Central memory CD4-positive, alpha-beta T cell (primary cell): ENCODE data around the gene ZNF518A.
"Not testable (repeated sequence)": the region's sequence is repeated elsewhere in the genome, so short reads cannot be mapped to it uniquely, and the experiment has no call there.

Experiments
- DNase-seq: peaks from one replicate; pipeline ENCODE4 v3.0.0; 2022

The ZNF518A gene

DNA sequence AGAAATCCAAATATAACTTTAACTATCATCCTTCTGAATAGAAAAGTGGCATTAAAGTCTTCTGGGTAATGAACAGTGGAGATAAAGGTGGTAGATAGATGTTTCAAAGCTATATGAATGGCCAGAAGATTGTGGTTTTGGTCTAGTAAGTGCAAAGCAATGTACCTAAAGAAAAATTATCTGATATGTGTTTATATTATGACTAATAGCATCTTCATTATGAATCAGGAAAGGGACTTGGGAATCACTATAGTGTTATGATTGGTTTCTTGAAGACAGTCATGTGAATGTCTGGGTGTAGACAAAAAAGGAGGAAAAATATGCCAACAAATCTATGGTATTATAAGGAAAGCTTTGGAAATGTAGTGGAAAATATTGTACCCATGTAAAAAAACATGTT lies 3.0 kb downstream of the ZNF518A start:
- DNase-seq, result no peak

DNA sequence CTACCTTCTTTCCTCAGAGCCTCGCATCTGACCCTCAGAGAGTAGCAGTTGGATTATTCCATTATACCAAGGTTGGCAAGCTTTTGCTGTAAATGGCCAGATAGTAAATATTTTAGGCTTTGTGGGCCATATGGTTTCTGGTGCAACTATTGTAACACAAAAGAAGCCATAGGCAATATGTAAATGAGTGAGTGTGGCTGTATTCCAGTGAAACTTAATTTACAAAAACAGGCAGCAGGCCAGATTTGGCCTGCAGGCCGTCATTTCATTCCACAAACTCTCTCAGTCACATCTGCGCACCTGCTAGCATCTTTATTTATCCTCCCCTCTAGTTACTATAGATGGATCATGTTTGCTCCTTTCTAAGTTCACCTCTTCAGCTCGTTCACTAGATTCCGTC lies 6.7 kb downstream of the ZNF518A start:
- no peak for DNase-seq

DNA sequence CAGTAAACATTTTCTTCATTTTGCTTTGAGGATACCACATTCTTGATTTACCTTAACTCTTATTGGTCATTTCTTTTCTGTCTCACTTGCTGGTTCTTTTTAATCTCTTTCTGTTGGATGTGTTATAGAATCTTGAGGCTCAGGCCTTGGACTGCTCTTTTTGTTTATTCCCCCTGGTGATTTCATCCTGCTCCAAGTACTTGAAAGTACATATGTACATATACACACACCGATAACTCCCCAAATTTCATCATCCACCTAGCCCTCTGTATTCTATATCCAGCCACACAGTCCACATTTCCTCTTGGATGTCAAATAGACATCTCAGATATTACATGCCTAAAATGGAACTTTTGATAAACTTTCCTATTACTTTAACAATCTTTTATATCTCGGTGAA lies 7.5 kb downstream of the ZNF518A start:
- no peak for DNase-seq

DNA sequence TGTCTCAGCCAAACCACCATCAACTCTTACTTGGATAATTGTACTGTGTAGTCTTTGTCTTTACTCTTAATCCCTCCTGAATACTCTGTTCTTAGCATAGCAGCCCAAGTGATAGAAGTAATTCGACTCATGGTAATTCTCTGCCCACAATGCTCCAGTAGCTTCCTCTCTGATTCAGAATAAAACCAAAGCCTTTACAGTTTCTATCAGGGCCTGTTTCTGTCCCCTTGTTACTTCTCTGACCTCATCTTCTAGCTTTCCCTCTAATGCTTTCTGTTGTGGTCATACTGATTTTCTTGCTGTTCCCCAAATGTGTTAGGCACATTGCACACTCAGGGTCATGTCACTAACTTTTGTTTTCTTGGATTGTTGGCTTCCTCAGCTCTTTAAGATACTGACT lies 8.0 kb downstream of the ZNF518A start:
- no peak for DNase-seq

DNA sequence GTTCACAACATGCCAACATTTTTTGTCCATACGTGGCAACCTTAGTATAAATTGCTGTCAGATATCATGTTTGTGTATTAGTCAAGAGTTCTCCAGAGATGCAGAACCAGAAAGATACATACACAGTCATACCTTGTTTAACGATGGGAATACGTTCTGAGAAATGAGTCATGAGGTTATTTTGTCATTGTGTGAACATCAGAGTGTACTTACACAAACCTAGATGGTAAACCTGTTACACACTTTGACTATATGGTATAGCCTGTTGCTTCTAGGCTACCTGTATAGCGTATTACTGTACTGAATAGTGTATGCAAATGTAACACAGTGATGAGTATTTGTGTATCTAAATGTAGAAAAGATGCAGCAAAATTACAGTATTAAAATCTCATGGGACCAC lies 22.3 kb downstream of the ZNF518A start:
- no peak for DNase-seq

DNA sequence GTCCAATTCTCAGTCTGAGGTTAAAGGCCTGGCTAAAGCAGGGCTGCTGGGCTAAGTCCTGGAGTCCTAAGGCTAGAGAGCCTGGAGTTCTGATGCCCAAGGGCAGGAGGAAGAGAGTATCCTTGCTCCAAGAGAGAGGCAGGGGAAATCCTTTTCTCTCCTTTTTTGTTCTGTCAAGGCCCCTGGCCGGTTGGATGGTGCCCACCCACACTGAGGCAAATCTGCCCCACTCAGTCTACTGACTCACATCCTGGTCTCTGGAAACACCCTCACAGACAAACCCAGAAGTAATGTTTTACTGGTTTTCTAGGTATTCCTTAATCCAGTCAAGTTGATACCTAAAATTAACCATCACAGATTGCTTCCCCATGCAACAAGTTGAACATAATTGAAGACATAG lies 23.0 kb downstream of the ZNF518A start:
- DNase-seq, result no peak

DNA sequence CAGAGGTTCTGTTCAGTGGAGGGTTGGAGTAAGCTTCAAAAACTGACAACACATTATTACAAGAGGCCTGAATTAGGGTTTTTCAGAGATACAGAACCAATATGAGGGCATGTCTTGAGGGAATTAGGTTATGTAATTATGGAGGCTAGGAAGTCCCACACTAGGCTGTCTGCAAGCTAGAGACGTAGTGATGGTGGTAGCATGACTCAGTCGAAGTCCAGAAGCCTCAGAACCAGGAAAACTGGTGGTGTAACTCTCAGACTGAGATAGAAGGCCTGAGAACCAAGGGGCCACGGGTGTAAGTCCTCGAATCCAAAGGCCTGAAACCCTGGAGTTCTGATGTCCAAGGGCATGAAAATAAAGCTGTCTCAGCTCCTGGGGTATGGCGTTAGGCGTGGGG lies 35.6 kb downstream of the ZNF518A start:
- DNase-seq, result no peak

DNA sequence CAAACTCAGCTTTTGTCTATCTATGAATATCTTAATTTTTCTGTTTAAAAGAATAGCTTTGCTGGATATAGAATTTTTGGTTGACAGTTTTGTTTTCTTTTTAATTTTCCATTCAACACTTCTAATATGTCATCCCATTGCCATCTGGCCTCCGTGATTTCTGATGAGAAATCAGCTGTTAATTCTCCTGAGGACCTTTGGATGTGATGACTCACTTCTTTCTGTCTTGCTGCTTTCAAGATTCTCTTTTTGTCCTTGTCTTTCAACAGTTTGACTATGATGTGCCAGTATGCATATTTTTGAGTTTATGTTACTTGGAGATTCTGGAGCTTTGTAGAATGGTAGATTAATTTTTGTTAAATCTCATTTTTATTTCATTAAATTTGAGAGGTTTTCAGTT lies 38.4 kb downstream of the ZNF518A start:
- DNase-seq, result no peak

DNA sequence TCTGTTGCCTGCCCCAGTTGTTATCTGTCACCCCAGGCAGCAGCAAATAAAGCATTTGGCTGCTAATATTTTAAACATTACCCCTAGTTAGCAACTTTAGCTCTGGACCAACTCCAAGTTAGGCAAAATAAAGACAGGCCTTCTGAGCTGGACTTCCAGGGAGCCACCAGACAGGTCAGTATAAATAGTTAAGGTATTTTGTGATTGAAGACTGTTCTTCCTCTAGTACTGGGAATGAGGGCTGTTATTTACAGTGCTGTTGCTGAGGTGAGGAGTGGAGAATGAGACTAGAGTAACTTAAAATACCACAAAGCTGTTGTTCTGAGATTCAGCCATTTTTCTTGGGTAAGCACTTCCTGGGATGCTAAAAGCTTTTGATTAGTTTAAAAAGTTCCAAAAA lies 40.1 kb downstream of the ZNF518A start:
- no peak for DNase-seq

DNA sequence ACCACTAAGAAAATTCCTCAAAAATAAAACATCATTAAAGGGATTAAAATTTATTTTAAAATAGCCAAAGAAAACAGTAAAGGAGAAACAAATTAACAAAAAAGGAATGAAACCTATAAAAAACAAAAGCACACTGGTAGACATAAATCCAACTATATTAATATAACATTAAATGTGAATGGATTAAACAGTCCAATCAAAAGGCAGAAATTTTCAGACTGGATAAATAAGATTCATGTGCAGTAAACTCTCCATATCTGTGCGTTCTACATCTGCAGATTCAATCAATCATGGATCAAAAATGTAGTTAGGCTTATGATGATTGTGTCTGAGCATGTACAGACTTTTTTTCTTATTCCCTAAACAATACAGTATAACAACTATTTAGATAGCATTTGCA lies 42.6 kb downstream of the ZNF518A start:
- no peak for DNase-seq

DNA sequence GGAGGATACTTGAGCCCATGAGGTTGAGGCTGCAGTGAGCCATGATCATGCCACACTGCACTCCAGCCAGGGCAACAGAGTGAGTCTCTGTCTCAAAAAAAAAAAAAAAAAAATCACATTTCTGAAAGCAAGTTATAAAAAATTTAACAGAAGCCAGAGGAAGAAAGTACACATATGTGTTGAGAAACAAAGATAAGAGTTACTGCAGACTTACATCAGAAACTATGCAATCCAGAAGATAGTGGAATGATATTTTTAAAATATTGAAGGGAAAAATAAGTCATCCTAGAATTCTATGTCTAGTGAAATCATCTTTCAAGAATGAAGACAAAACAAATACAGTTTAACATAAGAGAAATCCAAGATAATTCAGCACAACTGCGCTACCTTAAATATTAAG lies 46.9 kb downstream of the ZNF518A start:
- no peak for DNase-seq

DNA sequence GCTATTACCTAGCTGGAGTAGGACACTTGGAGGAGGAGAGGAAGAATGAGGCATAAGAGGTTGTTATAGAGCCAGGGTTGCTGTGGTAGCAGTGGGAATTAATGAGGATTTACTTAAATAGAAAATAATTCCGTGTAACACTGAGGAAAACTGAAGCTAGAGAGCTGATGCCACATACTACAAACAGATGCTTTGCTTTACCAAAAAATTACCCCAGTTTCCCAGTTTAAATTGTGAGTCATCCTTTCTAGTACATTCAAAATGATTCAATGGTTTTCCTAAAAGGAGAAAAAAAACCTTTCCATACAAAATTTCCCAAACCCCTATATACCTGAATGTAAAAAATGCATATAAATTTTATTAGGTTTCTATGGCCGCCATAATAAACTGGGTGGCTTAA lies 58.3 kb downstream of the ZNF518A start:
- no peak for DNase-seq

DNA sequence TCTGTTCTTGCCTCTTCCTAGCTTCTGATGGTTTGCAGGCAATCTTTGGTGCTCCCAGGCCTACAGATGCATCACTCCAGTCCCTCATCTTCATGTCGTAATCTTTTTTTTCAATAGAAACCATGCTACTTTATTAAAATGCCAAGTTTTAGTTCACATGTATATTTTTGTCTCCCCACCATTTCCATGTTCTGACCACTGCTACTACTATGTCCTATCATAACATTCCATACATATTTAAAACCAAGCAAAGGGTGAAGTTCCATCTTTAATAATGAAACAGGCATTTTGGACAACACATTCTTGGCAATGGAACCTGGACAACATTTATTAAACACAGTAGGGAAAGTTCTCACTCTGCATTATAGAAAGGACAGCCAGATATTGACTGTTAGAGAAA lies 58.8 kb downstream of the ZNF518A start:
- no peak for DNase-seq

DNA sequence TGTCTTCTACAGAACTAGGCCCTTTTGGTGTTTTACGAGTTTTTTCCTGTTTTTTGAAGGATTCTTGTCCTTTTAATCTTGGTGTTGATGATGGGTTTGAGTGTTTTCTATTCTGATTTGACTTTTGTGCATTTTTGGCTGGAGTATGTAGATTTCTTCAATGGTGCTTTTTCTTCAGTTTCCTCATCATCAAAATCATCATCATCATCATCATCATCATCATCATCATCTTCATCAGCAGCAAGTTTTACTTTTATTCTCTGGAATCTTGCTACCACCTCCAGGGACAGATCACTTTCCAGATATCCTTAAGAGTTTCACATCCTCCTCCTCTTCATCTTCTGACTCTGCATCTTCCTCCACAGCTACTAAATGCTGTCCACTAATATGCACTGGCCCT lies 59.4 kb downstream of the ZNF518A start:
- not testable (repeated sequence) for DNase-seq

DNA sequence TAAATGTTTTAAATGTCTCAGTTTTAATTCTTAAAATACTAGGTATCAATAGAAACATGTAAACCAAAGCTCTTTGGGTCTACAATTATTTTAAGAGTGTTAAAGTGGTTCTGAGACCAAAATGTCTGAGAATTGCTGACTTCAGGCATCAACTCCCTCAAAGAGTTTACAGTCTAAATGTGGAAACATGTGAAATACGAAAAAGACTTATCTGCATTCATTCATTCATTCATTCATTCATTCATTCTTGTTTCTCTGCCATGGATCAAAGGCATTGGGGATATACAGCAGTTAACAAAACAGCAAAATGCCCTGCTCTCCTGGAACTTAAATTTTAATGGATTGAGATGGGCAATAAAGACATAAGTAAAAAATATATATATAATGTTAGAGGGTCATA lies 71.4 kb downstream of the ZNF518A start:
- DNase-seq, result no peak

DNA sequence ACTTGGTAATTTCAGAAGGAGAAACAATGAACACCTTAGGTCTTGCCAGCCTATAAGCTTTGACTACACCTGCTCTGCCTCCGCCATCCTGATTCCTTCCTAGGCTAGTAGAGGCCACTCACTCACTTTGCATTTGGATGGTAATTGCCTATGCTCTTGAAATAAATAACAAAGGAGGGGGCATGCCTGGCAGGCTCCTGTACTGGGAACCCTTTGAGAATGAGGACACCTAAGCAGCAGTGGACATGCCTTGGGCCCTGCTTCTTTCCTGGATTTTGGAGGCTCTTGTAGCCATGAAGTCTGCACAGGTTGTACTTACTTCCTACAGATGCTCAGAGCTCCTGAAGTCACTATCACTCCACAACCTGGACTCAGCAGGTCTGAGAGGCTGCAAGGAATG lies 75.5 kb downstream of the ZNF518A start:
- DNase-seq, result no peak

DNA sequence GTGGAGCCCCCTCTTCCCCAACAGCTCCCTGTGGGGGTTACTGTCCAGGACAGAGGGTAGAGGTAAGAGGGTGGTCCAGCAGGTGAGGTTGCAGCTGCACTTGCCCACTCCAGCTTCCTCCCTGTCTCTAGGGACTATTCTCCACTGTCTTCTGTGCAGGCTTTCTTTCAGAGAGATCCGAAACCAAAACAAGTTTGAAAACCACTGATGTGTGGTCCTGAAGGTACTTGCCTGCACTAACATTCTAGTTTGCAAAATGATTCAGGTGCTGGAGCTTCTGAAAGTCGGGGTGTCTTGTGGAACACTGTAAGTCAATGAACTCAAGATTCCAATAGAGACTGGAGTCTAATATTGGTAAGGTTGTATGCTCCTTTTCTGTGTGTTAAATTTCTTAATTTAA lies 78.2 kb downstream of the ZNF518A start:
- no peak for DNase-seq

DNA sequence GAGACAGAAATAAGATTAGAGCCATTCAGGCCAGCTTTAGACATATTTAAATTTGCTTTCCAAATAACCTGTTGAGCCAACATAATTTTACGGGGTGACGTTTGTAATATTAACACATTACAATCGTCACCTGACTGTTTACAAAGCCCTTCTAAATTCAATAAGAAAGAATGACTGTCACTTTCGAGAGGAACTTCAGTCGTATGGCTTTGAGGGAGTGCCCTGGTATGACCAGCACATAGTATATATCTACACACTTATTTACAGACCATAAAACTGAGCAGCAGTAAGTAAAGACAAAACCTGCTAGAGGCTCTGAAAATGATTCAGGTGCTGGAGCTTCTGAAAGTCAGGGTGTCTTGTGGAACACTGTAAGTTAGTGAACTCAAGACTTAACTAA lies 78.8 kb downstream of the ZNF518A start:
- DNase-seq, result no peak

DNA sequence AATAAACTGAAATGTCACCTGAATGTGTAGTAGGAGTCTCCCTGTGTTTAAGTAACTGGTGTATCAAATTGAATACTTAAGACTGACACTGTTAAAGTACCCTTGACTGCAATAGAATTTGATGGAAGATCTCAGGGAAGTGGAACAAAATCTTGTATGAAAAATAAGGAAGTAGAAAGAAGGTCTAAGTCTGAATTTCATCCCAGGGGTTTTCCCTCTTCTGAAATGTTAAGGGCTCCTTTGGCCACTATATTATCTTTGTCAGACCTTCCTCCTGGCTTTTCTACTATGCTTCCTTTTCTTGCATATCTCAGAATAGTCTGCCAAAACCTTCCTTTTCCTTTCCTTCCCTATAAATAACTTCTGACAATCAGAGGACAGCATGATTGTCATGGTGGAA lies 81.7 kb downstream of the ZNF518A start:
- no peak for DNase-seq

DNA sequence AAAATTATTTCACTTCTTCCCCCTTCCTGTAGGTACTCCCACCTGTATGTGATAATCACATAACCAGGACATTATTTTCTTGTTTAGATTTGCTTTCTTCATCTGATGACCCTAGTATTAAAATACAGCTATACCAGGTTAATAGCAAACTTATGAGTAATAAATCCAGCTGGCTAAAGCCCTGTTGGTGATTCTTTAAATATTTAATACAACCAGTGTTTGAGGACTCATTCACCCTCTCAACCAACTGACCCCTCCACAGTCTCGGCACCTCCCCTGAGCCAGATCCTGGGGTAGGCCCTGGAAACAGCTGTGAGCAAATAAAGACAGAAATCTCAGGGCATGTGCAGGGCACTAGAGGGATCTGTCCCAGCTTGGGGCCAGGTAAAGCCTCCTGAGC lies 82.8 kb downstream of the ZNF518A start:
- DNase-seq, result no peak
